ENCODE results near the gene MCL1.

MCL1 gene

DNA sequence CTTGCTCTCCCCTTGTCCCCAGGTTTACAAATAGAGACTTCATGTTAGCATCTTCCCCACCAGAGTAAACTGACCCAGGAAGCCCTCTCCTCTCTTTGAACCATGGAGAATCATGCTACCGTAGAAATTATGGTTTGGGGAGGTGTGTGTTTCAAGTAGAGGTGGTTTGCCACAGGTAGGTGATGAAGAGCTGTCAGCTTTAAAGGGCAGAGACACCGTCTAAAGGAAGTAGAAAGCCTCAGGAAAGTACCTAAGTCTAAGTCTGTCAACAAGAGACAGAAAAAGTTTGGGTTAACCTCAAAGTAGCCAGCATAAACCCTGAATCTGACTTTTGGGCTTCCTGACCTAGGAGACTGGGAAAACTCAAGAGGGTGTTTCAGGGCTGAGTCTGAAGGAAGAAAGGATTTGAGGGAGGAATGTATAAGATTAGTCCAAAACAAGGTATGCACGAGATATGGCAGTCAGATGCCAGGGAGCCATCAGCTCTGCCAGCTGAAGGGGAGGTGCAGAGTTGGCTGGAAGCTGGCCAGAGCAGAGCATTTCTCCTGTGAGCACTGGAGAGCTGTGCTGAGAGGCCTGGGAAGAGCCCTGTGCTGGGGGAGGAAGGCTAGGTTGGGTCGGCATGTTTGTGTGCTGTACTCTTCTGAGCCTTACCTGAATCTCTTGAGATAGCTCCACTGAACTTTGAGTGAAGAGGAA lies 15.9 kb downstream of the MCL1 start:
- no peak for DNase-seq (ENCODE audit: low spot score)
- no CpG with 5 or more reads among the region's 4 CpGs for WGBS, 2 donors (ENCODE audit: extremely low coverage in 2 of 2, insufficient read length in 2 of 2, insufficient replicate concordance in 1 of 2)
- H3K18ac ChIP-seq (ENCODE audit: low read length) = no peak overlapping the region
- H2BK12ac ChIP-seq (ENCODE audit: low read length) = peak overlapping the region; percentile 8
- H3K4ac ChIP-seq (ENCODE audit: low read length) = no peak overlapping the region
- H3K36me3 ChIP-seq (replicated peaks in 1 of 2; ENCODE audit: control insufficient read depth in 2 of 2, insufficient read depth in 2 of 2, low read length in 2 of 2) = no peaks in the 10 kb centered on the region
- H3K9me3 ChIP-seq (replicated peaks in 1 of 2; ENCODE audit: control insufficient read depth in 2 of 2, insufficient read depth in 1 of 2, low read depth in 1 of 2, low read length in 2 of 2) = no peaks in the 10 kb centered on the region
- H3K27ac ChIP-seq (replicated peaks; ENCODE audit: low read length) = peak overlapping the region; percentile 100
- H3K23ac ChIP-seq (ENCODE audit: low read depth, low read length, poor library complexity) = no peak overlapping the region
- no peak overlapping the region for H3K4me3 ChIP-seq (ENCODE audit: low read length in 2 of 2)
- H2BK15ac ChIP-seq (ENCODE audit: low read length) = peak overlapping the region; percentile 3
- H3K14ac ChIP-seq (ENCODE audit: low read length) = no peak overlapping the region
- H2AK5ac ChIP-seq (ENCODE audit: low read depth, low read length) = peak overlapping the region; percentile 23
- peaks cover 36 to 43% of the 10 kb centered on the region in 2 donors for H3K4me1 ChIP-seq (ENCODE audit: control insufficient read depth in 2 of 2, insufficient read depth in 1 of 2, low read depth in 1 of 2, low read length in 2 of 2)
- H2BK5ac ChIP-seq (ENCODE audit: low read length) = peak overlapping the region; percentile 89
- peaks cover 7% of the 10 kb centered on the region for H3K79me1 ChIP-seq (ENCODE audit: low read depth, low read length)
- no peak overlapping the region for H4K8ac ChIP-seq (ENCODE audit: low read depth, low read length)
- no peak overlapping the region for H2BK120ac ChIP-seq (ENCODE audit: low read depth, low read length)
- H2AFZ ChIP-seq (ENCODE audit: low read length) = no peak overlapping the region
- no peak overlapping the region for H3K9ac ChIP-seq (ENCODE audit: low read depth, low read length, poor library complexity)
- no peak overlapping the region for H4K91ac ChIP-seq (ENCODE audit: low read depth, low read length, poor library complexity)
- H3K27me3 ChIP-seq (ENCODE audit: control insufficient read depth in 3 of 3, insufficient read depth in 3 of 3, low read depth in 1 of 3, low read length in 3 of 3) = no peaks in the 10 kb centered on the region
- H3K4me2 ChIP-seq (ENCODE audit: insufficient read depth, low read length, poor library complexity, severe bottlenecking) = no peak overlapping the region

DNA sequence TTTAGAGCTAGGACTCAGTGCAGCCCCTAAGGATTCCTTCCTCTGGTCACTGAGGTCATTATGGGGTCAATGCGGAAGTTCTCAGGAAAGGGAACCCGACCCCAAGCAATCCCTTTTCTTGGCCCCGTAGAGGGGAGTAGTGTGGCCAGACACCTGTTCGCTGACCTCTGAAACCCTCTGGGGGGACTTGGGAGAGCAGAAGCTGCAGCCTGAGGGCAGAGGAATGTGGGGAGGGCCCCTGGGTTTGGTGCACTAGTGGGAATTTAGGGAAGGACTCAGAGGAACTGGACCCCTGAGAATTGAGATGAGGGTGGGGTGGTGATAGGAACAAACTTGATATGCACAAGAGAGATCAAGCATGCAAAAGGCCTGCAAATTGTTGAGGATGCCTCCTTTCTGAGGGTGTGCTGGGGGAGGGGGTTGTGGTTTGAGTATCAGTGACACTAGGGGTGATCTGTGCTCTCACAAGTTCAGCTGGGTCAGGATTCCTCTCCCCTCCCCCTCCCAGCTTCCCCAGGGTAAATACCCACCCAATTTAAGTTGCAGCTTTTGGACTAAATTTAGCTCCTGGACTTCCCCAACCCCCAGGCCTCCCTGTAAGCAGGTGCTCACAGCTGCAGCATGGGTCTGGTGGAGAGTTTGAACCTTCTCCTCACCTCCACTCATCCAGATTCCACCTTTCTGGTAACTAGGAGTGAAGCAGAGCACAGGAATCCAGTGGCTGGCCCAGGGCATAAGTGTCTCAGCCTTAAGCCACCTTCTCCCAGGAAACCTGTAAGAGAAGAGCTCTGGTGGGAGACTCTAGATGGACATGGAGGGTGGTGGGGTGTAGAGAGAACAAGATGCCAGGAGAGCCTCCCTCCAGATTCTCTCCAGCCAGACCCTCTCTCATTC lies 16.7 kb downstream of the MCL1 start:
- peak overlapping the region in 1 of 2 donors; percentile 60 for H3K4me3 ChIP-seq (ENCODE audit: low read length in 2 of 2)
- H3K9ac ChIP-seq (ENCODE audit: low read depth, low read length, poor library complexity) = peak overlapping the region; percentile 64
- H3K36me3 ChIP-seq (replicated peaks in 1 of 2; ENCODE audit: control insufficient read depth in 2 of 2, insufficient read depth in 2 of 2, low read length in 2 of 2) = peaks cover 0 to under 1% of the 10 kb centered on the region in 2 donors
- no peak overlapping the region for H2BK120ac ChIP-seq (ENCODE audit: low read depth, low read length)
- peak overlapping the region; percentile 100 for H3K27ac ChIP-seq (replicated peaks; ENCODE audit: low read length)
- H4K8ac ChIP-seq (ENCODE audit: low read depth, low read length) = no peak overlapping the region
- H3K4me1 ChIP-seq (ENCODE audit: control insufficient read depth in 2 of 2, insufficient read depth in 1 of 2, low read depth in 1 of 2, low read length in 2 of 2) = peaks cover 33 to 40% of the 10 kb centered on the region in 2 donors
- peak overlapping the region; percentile 80 for H4K91ac ChIP-seq (ENCODE audit: low read depth, low read length, poor library complexity)
- H3K14ac ChIP-seq (ENCODE audit: low read length) = no peak overlapping the region
- H3K23ac ChIP-seq (ENCODE audit: low read depth, low read length, poor library complexity) = no peak overlapping the region
- peaks cover 7% of the 10 kb centered on the region for H3K79me1 ChIP-seq (ENCODE audit: low read depth, low read length)
- DNase-seq (ENCODE audit: low spot score) = no peak
- no CpG with 5 or more reads among the region's 4 CpGs for WGBS, 2 donors (ENCODE audit: extremely low coverage in 2 of 2, insufficient read length in 2 of 2, insufficient replicate concordance in 1 of 2)
- H3K9me3 ChIP-seq (replicated peaks in 1 of 2; ENCODE audit: control insufficient read depth in 2 of 2, insufficient read depth in 1 of 2, low read depth in 1 of 2, low read length in 2 of 2) = no peaks in the 10 kb centered on the region
- H3K4ac ChIP-seq (ENCODE audit: low read length) = no peak overlapping the region
- H2BK5ac ChIP-seq (ENCODE audit: low read length) = peak overlapping the region; percentile 89
- no peaks in the 10 kb centered on the region for H3K27me3 ChIP-seq (ENCODE audit: control insufficient read depth in 3 of 3, insufficient read depth in 3 of 3, low read depth in 1 of 3, low read length in 3 of 3)
- H2BK12ac ChIP-seq (ENCODE audit: low read length) = peak overlapping the region; percentile 8
- H3K18ac ChIP-seq (ENCODE audit: low read length) = peak overlapping the region; percentile 91
- peak overlapping the region; percentile 84 for H2AFZ ChIP-seq (ENCODE audit: low read length)
- H3K4me2 ChIP-seq (ENCODE audit: insufficient read depth, low read length, poor library complexity, severe bottlenecking) = peak overlapping the region; percentile 74
- peak overlapping the region; percentile 23 for H2AK5ac ChIP-seq (ENCODE audit: low read depth, low read length)
- H2BK15ac ChIP-seq (ENCODE audit: low read length) = peak overlapping the region; percentile 3

DNA sequence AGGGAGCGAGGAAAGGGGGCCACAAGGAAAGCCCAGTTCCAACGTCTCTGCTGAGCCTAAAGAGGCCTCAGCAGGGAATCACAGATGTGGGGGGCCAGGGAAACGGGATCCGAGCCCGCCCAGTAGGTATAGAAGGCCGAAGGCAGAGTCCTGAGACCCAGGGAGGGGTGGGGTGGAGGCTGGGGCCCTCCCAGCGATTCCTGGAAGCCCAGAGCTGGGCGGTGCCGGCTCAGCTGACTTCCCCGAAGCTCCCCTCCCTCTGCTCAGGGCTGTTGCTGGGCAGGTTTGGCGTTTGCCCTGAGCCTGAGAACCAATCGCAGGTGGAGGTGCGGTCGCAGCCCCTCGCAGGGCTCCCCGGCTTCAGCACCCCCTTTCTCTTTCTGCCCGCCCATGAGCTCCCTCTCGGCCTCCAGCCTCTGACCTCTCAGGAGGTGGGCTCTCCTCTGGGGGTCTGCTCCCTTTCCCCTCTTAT lies 17.4 kb downstream of the MCL1 start:
- Histone ChIP-seq H3K4me2 (ENCODE audit: insufficient read depth, low read length, poor library complexity, severe bottlenecking) (peak overlapping the region; percentile 90), H3K4me1 (ENCODE audit: control insufficient read depth in 2 of 2, insufficient read depth in 1 of 2, low read depth in 1 of 2, low read length in 2 of 2) (peaks cover 28 to 33% of the 10 kb centered on the region in 2 donors), H2BK15ac (ENCODE audit: low read length) (peak overlapping the region; percentile 76), H3K18ac (ENCODE audit: low read length) (peak overlapping the region; percentile 100), H4K8ac (ENCODE audit: low read depth, low read length) (no peak overlapping the region), H2BK12ac (ENCODE audit: low read length) (no peak overlapping the region), H3K4me3 (ENCODE audit: low read length in 2 of 2) (peak overlapping the region; percentile 60 to 84), H2AK5ac (ENCODE audit: low read depth, low read length) (no peak overlapping the region), H3K4ac (ENCODE audit: low read length) (no peak overlapping the region), H4K91ac (ENCODE audit: low read depth, low read length, poor library complexity) (no peak overlapping the region), H2AFZ (ENCODE audit: low read length) (peak overlapping the region; percentile 84), H2BK120ac (ENCODE audit: low read depth, low read length) (peak overlapping the region; percentile 18), H3K9me3 (replicated peaks in 1 of 2; ENCODE audit: control insufficient read depth in 2 of 2, insufficient read depth in 1 of 2, low read depth in 1 of 2, low read length in 2 of 2) (no peaks in the 10 kb centered on the region), H3K9ac (ENCODE audit: low read depth, low read length, poor library complexity) (peak overlapping the region; percentile 89), H2BK5ac (ENCODE audit: low read length) (peak overlapping the region; percentile 89), H3K27ac (replicated peaks; ENCODE audit: low read length) (peak overlapping the region; percentile 100), H3K23ac (ENCODE audit: low read depth, low read length, poor library complexity) (no peak overlapping the region), H3K36me3 (replicated peaks in 1 of 2; ENCODE audit: control insufficient read depth in 2 of 2, insufficient read depth in 2 of 2, low read length in 2 of 2) (peaks cover 0 to 3% of the 10 kb centered on the region in 2 donors), H3K27me3 (ENCODE audit: control insufficient read depth in 3 of 3, insufficient read depth in 3 of 3, low read depth in 1 of 3, low read length in 3 of 3) (no peaks in the 10 kb centered on the region), H3K14ac (ENCODE audit: low read length) (no peak overlapping the region), H3K79me1 (ENCODE audit: low read depth, low read length) (peaks cover 7% of the 10 kb centered on the region)
- DNase-seq (ENCODE audit: low spot score) = peak; percentile 81
- no CpG with 5 or more reads among the region's 18 CpGs for WGBS, 2 donors (ENCODE audit: extremely low coverage in 2 of 2, insufficient read length in 2 of 2, insufficient replicate concordance in 1 of 2)

All from neuronal stem cell (in vitro differentiated cells).